HG03064 (cell line): Measurements from ENCODE around the gene LMF2.
"Not testable (repeated sequence)": the region's sequence is repeated elsewhere in the genome, so short reads cannot be mapped to it uniquely, and the experiment has no call there.

ENCODE experiments used
- ATAC-seq: cut with Tn5 transposase; IDR thresholded peaks from one replicate; pipeline ENCODE4 v1.9.1; 2021; ENCODE audit warnings: low read depth; ENCODE audit not compliant: unreplicated experiment

Gene LMF2

GRCh38 chr22:50524676-50525103, 17.2 kb upstream of the LMF2 start:
- ATAC-seq: no peak

GRCh38 chr22:50523806-50524675, 16.5 kb upstream of the LMF2 start:
- ATAC-seq: no peak

- ATAC-seq: no peak
These were observed 15.9 kb upstream of the LMF2 start for GRCh38 chr22:50523458-50523805.

GRCh38 chr22:50522806-50523438, 15.4 kb upstream of the LMF2 start:
- no peak for ATAC-seq

GRCh38 chr22:50522208-50522805, 14.8 kb upstream of the LMF2 start:
- ATAC-seq: no peak

- no peak for ATAC-seq
These were observed 14.2 kb upstream of the LMF2 start for GRCh38 chr22:50521710-50522109.

- ATAC-seq: no peak
These were observed 13.4 kb upstream of the LMF2 start for GRCh38 chr22:50520826-50521453.

GRCh38 chr22:50520184-50520583, 12.7 kb upstream of the LMF2 start:
- not testable (repeated sequence) for ATAC-seq

GRCh38 chr22:50519151-50519550, 11.6 kb upstream of the LMF2 start:
- ATAC-seq: no peak

- no peak for ATAC-seq
These were observed 11.1 kb upstream of the LMF2 start for GRCh38 chr22:50518606-50519005.

GRCh38 chr22:50517495-50518260, 10.2 kb upstream of the LMF2 start:
- ATAC-seq: no peak

- ATAC-seq: no peak
These were observed 9.4 kb upstream of the LMF2 start for GRCh38 chr22:50516891-50517290.

GRCh38 chr22:50516068-50516467, 8.6 kb upstream of the LMF2 start:
- ATAC-seq: no peak

GRCh38 chr22:50513175-50513574, 5.7 kb upstream of the LMF2 start:
- ATAC-seq: no peak

GRCh38 chr22:50508897-50509296, 1.4 kb upstream of the LMF2 start:
- ATAC-seq: no peak

GRCh38 chr22:50507991-50508884, 736 bp upstream of the LMF2 start, which contains the start of gene NCAPH2:
Gene NCAPH2, plus strand, starts transcription at chr22:50508224. Its CDS starts 114 bp downstream, at chr22:50508338.
- ATAC-seq: no peak

- no peak for ATAC-seq
These were observed 686 bp downstream of the LMF2 start for GRCh38 chr22:50506611-50507420.

- ATAC-seq: no peak
These were observed 1.5 kb downstream of the LMF2 start for GRCh38 chr22:50505776-50506610.
